GM21717 (cell line): ENCODE results near the gene DLK2.

ENCODE experiments used
- ATAC-seq: cut with Tn5 transposase; IDR thresholded peaks from one replicate; pipeline ENCODE4 v1.9.1; 2021; ENCODE audit warnings: mild to moderate bottlenecking, moderate library complexity; ENCODE audit not compliant: unreplicated experiment

Gene DLK2

GRCh38 chr6:43454696-43455530, 435 bp downstream of the DLK2 start:
- no peak for ATAC-seq

DNA sequence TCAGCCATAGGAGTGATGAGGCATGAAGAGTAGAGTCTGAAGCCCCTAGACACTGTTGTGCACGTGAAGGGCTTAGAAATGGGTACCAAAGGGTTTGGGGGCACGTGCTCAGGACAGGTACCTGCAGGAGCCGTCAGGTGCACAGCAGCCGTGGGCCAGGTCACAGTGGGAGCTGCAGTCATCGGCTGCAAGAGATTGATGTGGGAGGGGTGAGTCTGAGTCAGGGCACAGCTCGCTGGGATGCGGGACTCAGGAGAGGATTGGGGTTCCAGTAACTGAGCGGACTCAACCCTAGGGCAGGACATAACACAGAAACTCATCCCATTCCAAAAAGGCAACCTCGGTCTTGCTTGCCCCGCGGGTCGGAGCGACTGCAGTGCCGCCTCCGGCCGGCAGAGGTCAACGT, 1.1 kb downstream of the DLK2 start:
- ATAC-seq, result no peak

- no peak for ATAC-seq
These were observed 1.5 kb downstream of the DLK2 start for GRCh38 chr6:43453831-43454230.

- ATAC-seq, result no peak
These were observed 2.5 kb downstream of the DLK2 start for GRCh38 chr6:43452896-43453295.

GRCh38 chr6:43451939-43452338, 3.4 kb downstream of the DLK2 start:
- no peak for ATAC-seq

DNA sequence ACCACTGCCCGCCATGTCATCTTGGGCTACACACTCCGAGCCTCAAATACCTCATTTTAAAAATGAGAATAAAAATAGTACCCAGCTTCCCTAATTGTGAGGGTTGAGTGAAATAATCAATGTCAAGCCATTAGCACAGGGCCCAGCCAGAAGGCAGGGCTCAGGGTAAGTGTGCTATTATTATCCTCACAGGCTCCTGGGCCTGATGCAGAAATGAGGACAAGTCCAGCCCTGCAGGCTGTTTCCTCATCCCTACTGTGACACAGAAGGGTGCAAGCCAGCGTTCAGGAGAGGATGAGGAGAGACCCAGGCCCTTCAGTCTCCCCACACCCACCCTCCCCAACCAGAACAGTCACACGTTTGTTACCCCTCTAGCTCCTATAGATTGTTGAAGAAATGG, 4.0 kb downstream of the DLK2 start:
- ATAC-seq, result no peak

DNA sequence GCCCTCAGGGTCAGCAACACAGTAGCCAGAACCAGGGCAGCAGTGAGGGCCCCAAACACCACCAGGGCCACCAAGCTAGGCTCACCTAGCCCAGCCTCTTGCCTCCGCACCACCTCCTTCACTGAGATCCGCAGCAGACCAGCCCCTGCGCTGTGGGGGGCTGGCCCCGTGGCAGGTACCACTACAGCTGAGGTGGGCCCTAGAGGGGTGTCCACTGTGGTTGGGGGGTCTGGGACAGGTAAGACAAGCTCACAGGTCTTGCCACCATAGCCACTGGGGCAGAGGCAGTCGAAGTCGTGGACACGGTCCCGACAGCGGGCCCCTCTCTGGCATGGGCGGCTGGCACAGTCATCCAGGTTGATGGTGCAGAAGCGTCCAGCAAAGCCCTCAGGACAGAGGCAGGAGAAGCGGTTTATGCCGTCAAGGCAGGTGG, 4.6 kb downstream of the DLK2 start:
- no peak for ATAC-seq

DNA sequence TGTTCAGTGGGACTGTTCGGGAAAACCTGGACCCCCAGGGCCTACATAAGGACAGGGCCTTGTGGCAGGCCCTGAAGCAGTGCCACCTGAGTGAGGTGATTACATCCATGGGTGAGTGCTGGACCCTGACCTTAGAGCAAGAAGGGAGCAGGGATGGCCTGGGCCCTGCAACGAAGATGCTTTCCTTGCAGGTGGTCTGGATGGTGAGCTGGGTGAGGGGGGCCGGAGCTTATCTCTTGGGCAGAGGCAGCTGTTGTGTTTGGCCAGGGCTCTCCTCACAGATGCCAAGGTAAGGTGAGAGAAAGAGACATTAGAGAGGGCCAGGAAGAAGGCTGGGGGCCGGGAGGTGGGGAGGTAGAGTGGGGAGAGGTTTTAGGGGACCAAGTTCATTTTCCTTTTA, 6.4 kb downstream of the DLK2 start:
- ATAC-seq, result no peak

DNA sequence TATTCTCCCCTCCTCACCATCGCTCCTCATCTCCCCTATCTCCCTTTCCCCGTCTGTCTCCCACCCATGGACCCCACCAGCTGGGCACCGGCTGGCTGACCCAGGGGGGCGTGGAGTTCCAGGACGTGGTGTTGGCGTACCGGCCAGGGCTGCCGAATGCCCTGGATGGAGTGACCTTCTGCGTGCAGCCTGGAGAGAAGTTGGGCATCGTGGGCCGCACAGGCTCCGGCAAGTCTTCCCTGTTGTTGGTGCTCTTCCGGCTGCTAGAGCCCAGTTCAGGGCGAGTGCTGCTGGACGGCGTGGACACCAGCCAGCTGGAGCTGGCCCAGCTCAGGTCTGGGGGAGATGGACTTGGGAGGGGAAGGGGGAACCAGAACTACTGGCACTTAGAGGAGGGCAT, 7.7 kb downstream of the DLK2 start:
- ATAC-seq, result no peak

GRCh38 chr6:43445576-43445975, 9.8 kb downstream of the DLK2 start:
- ATAC-seq, result no peak

GRCh38 chr6:43444582-43444981, 10.8 kb downstream of the DLK2 start:
- ATAC-seq, result no peak

DNA sequence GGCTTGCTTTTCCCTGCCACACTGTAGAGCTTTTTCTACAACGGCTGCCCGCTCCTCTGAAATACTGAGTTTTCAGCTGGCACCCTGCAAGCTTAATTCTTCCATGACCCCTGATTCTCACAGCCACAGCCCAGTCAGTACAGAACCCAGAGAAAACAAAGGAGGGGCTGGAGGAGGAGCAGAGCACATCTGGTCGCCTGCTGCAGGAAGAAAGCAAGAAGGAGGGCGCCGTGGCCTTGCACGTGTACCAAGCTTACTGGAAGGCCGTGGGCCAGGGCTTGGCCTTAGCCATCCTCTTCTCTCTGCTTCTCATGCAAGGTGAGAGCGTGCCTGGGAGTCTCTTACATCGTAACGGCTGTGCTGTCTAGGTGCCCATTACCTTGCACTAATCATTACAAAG, 11.3 kb downstream of the DLK2 start:
- no peak for ATAC-seq

DNA sequence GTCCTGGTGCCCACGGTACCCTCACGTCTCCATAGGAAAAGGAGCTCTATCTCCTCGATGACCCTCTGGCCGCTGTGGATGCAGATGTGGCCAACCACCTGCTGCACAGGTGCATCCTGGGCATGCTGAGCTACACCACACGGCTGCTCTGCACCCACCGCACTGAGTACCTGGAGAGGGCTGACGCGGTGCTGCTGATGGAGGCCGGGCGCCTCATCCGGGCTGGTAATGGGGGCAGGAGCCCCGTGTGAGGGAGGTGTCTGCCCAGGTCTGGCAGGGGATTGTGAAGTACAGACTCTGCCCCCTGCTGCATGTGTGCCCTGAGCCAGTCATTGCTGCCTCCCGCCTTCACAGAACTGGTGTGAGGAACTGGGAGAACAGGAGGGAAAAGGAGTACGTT, 12.4 kb downstream of the DLK2 start:
- ATAC-seq, result no peak

GRCh38 chr6:43437700-43438099, 17.6 kb downstream of the DLK2 start:
- ATAC-seq, result no peak

DNA sequence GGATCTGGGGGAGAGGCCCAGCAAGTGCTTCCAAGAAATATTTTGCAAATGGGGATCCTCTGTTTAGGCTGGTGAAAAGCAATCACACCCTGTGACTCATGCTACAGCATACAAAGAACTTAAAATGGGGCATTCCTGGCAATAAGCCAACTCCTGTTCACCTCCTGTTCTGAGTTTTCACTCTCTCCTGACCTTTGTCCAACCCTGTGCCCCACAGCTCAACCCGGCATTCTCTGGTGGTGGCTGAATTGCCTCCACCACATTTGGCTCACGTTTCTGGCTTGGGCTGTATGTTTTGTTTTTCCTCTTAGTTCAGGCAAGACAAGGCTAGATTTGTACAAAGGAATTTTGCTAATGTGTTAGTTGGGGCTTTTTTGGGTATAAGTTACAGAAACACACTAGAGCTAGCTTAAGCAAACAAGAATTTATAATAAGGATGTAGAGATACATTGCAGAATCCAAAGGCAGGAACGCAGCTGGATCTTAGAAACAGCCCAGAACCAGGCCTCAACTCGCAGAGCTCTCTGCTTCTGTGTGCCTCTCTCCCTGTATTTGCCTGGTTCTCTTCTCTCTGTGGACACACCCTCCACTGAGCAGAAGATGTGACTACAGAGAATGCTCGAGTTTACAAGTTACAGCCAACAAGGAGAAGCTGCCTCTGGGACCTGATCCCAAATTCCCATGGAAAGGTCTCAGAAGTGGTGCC, 18.6 kb downstream of the DLK2 start:
- no peak for ATAC-seq

GRCh38 chr6:43435682-43436437, 19.5 kb downstream of the DLK2 start:
- ATAC-seq, result no peak

DNA sequence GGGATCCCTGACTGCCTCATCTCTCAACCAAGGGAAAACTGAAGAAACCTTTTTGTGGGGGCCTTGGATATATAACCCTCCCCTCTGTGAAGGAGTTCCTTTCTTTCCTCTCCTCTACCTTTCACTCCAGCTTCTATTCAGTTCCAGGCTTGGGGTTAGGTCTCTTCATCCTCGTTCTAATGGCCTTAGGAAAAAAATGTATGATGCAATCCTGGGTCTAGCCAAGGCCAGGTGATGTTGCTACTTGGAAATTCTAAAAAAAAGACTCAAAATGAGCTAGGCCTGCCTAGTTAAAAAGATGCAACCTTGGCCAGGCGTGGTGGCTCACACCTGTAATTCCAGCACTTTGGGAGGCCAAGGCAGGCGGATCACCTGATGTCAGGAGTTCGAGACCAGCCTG, 20.4 kb downstream of the DLK2 start:
- no peak for ATAC-seq

- ATAC-seq, result no peak
These were observed 21.1 kb downstream of the DLK2 start for GRCh38 chr6:43434001-43434840.

DNA sequence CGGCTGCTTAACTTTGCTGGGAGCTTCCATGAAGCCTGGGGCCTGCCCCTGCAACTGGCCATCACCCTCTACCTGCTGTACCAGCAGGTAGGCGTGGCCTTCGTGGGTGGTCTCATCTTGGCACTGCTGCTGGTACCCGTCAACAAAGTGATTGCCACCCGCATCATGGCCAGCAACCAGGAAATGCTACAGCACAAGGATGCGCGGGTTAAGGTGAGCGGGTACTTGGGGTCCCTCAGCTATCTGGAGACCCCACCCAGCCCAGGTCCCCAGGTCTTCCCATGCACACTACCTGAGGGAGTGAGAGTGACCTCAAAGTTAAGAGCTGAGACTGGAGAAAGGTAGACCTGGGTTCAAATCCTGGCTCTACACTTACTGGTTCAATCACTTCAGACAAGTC, 22.2 kb downstream of the DLK2 start:
- ATAC-seq, result no peak

- no peak for ATAC-seq
These were observed 23.1 kb downstream of the DLK2 start for GRCh38 chr6:43432009-43432945.
